HepG2 (cell line): ENCODE results near the gene C10orf90. TPM values are rescaled to one million over a fixed set of nuclear protein-coding genes. Genes with fewer than 3 reads are reported as not detected.

Source experiments
- ATAC-seq: fragments of 200-7000 bp; cut with Tn5 transposase; 3 replicates; pipeline ENCODE4 v1.9.1; 2020; ENCODE audit warnings: mild to moderate bottlenecking, moderate library complexity
- BruUV-seq: library from RNA; stranded (reverse); fragments of 400-500 nt; replicated peaks from 2 replicates; lab custom pipeline; 2021; lab: Mats Ljungman, UMichigan
- CTCF ChIA-PET: fragments of 300-600 bp; formaldehyde crosslinking; extraction: SDS; loops from one replicate; lab custom pipeline; 2021; ENCODE audit warnings: low total read pairs, inconsistent platforms, low intra/inter-chr PET ratio; lab: Yijun Ruan, JAX
- POLR2A ChIA-PET: fragments of 350-600 bp; sonication (Branson Sonifier 250); formaldehyde crosslinking; loops from one replicate; lab custom pipeline; 2020; ENCODE audit warnings: antibody characterized with exemption, inconsistent platforms; lab: Yijun Ruan, JAX
- DNase-seq: peaks from one replicate; pipeline ENCODE4 v3.0.0-alpha.2; 2015; ENCODE audit warnings: low spot score
- FAIRE-seq: peaks from 3 replicates; lab custom pipeline; 2011; peaks lifted over from hg19 to GRCh38; lab: Jason Lieb, UNC
- H2AFZ ChIP-seq: one replicate; pipeline ENCODE4 v1.6.1; 2011; ENCODE audit warnings: low read length, inconsistent platforms
- H3K27ac ChIP-seq: fragments of 300-600 bp; 3 replicates; pipeline ENCODE4 v1.8.0; 2011; ENCODE audit warnings: mixed run types, mild to moderate bottlenecking, mixed read lengths, low read length, inconsistent platforms; ENCODE audit not compliant: insufficient read depth; ENCODE audit errors: extremely low read length
- H3K27me3 ChIP-seq, 2 experiments: fragments of 200-600 bp in 1 of 2; 2 replicates in 1 of 2; 3 replicates in 1 of 2; pipeline versions ENCODE4 v1.6.0 to v1.8.0; 2011; ENCODE audit warnings: low read length in 2 of 2, mild to moderate bottlenecking in 2 of 2, moderate library complexity in 2 of 2, inconsistent platforms in 1 of 2; ENCODE audit not compliant: insufficient read depth in 2 of 2, control insufficient read depth in 1 of 2
- H3K36me3 ChIP-seq, 2 experiments: fragments of 200-600 bp in 1 of 2; replicated peaks in 1 of 2; 2 replicates in 1 of 2; 3 replicates in 1 of 2; pipeline versions ENCODE4 v1.5.1 to v1.8.0; 2011; ENCODE audit warnings: low read length in 2 of 2, inconsistent platforms in 1 of 2; ENCODE audit not compliant: insufficient read depth in 2 of 2, control insufficient read depth in 1 of 2
- H3K4me1 ChIP-seq: 2 replicates; pipeline ENCODE4 v1.5.1; 2012; ENCODE audit warnings: low read length, inconsistent platforms; ENCODE audit not compliant: insufficient read depth
- H3K4me2 ChIP-seq: 2 replicates; pipeline ENCODE4 v1.6.0; 2011; ENCODE audit warnings: low read depth, low read length, inconsistent platforms
- H3K4me3 ChIP-seq, 3 experiments: fragments of 200-600 bp in 1 of 3; sonication (generic), shearing (Covaris generic) in 1 of 3; replicated peaks in 1 of 3; 2 replicates each; pipeline ENCODE4 v1.5.1; 2011 to 2016; ENCODE audit warnings: low read length in 3 of 3, inconsistent platforms in 2 of 3, low read depth in 2 of 3, mild to moderate bottlenecking in 2 of 3, control low read depth in 1 of 3, mixed read lengths in 1 of 3; ENCODE audit not compliant: insufficient read depth in 1 of 3
- H3K79me2 ChIP-seq: one replicate; pipeline ENCODE4 v1.6.1; 2011; ENCODE audit warnings: low read length, inconsistent platforms; ENCODE audit not compliant: insufficient read depth
- H3K9ac ChIP-seq: 2 replicates; pipeline ENCODE4 v1.6.0; 2011; ENCODE audit warnings: mild to moderate bottlenecking, low read depth, low read length, inconsistent platforms; ENCODE audit not compliant: insufficient read depth
- H3K9me3 ChIP-seq: 2 replicates; pipeline ENCODE4 v1.5.1; 2012; ENCODE audit warnings: mild to moderate bottlenecking, low read length
- H4K20me1 ChIP-seq: 2 replicates; pipeline ENCODE4 v1.6.0; 2011; ENCODE audit warnings: inconsistent platforms, mild to moderate bottlenecking, low read length, moderate library complexity; ENCODE audit not compliant: insufficient read depth
- ELF1 ChIP-seq: sonication (generic); formaldehyde crosslinking; IDR thresholded peaks from 2 replicates; pipeline ENCODE4 v1.4.0; 2020; ENCODE audit warnings: missing genetic modification reagents
- NCOR1 ChIP-seq: fragments of 200-600 bp; sonication (generic); IDR thresholded peaks from 2 replicates; pipeline ENCODE4 v1.7.0; 2017; ENCODE audit warnings: antibody characterized with exemption, low read length, borderline replicate concordance
- ZBTB1 ChIP-seq: sonication (generic); formaldehyde crosslinking; IDR thresholded peaks from 2 replicates; pipeline ENCODE4 v1.4.0; 2020; ENCODE audit warnings: missing genetic modification reagents, borderline replicate concordance
- ZNF720 ChIP-seq: sonication (generic); formaldehyde crosslinking; IDR thresholded peaks from 2 replicates; pipeline ENCODE4 v1.4.0; 2020; ENCODE audit warnings: missing genetic modification reagents
- ZNF737 ChIP-seq: sonication (generic); formaldehyde crosslinking; IDR thresholded peaks from 2 replicates; pipeline ENCODE4 v1.5.0; 2020; ENCODE audit warnings: missing genetic modification reagents, mild to moderate bottlenecking, borderline replicate concordance
- WGBS: methylation state at CpG from one replicate; pipeline ENCODE4 v1.1.6; 2017; ENCODE audit warnings: low lambda C conversion rate; 5-methylcytosine and 5-hydroxymethylcytosine counted together
- in situ Hi-C: cut with HindIII; loops from 2 replicates; pipeline ENCODE4 v1.10.0; 2017; ENCODE audit warnings: low pct_unique_long_range_greater_than_20kb; ENCODE audit not compliant: extremely low pct_ligation_motif_present
- intact Hi-C: fragments of 100-400 bp; cut with micrococcal nuclease; formaldehyde crosslinking; loops from one replicate; pipeline ENCODE4 v1.10.0; 2022; ENCODE audit not compliant: unreplicated experiment
- polyA plus RNA-seq, 8 experiments: library from polyadenylated mRNA; depleted of rRNA in 3 of 8; stranded (reverse) in 7 of 8; unstranded in 1 of 8; fragments of >200 nt; fragmentation: Illumina TruSeq in 4 of 8; extraction: Trizol in 4 of 8; gene quantifications; 2 replicates each; pipeline versions ENCODE4 v1.2.1 to v1.2.3, GENCODE V29; 2011 to 2016; ENCODE audit warnings: low read depth in 4 of 8, missing spikeins in 1 of 8, mixed read lengths in 1 of 8; ENCODE audit not compliant: insufficient read depth in 1 of 8
- total RNA-seq, 5 experiments: library from RNA; depleted of rRNA; stranded (reverse); fragments of >200 nt; fragmentation: Illumina TruSeq; extraction: Trizol; gene quantifications; 2 replicates each; pipeline ENCODE4 v1.2.3, GENCODE V29; 2016; ENCODE audit warnings: low read depth in 1 of 5
- TF ChIP-seq, protein P1 (sequence below): sonication (generic); formaldehyde crosslinking; IDR thresholded peaks from 2 replicates; pipeline ENCODE4 v1.4.0; 2020; ENCODE audit warnings: mild to moderate bottlenecking, missing genetic modification reagents

Gene C10orf90
- total and polyA plus RNA-seq, 2 of the 13 experiments (the other 11 are each of a cell fraction or from before 2014, with no cell fraction given) = not detected

DNA sequence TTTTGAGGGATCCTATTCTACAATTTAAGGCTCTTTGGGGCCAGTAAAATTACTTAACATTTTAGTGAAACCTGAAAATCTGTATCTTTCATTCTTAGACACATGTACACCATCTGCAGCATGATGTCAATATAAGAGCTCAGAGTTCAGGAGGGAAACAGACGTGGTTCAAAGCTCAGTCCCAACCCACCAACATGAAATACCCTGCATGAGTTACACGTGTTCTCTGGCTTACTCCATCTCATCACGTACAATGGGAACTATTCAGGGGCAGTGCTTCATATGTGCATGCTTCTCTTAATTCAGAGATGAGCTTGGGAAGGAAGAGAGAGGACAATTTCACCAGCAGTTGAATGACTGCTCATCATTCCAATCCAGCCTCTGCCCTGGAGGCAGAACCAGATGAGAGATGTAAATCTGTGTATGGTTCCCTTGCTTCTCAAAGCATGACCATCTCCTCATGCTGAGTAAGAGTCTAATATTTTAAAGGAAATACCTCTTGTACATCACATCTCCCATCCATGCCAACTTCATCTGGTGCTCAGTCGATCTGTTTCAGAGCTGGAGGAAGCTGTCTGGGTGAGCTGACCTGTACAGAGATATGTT is 253.2 kb downstream of the C10orf90 start (continued):
- peak; percentile 33; the same call in 1 of the 2 replicates for TF ChIP-seq NCOR1
- TF ChIP-seq ELF1 = no peak

DNA sequence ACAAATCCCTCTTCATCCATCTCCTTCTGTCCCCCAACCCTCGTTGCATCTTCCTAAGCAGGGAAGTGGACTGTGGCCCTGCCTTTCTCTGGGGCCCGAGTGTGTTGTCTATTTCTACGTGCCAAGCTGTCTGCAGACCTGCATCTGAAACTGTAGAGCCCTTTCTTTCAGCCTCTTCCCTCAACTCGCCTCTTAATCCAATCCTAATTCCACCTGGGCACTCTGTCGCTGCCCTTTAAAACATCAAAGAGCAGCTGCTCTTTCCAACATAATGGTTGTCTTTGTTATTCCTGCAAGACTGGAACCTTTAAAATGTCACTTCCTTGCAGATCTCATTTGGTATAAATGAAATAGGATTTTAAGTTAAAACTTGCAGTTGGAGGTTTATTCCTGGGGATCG is 260.7 kb downstream of the C10orf90 start:
- no peak for ATAC-seq
- no peak overlapping the region for H2AFZ ChIP-seq
- no peak overlapping the region for H3K4me2 ChIP-seq
- H3K9me3 ChIP-seq = no peaks in the 10 kb centered on the region
- H3K4me3 ChIP-seq = no peak overlapping the region
- no peak overlapping the region for H3K27ac ChIP-seq
- intact Hi-C loops = no loop called here
- no peak for DNase-seq
- no peaks in the 10 kb centered on the region for H3K79me2 ChIP-seq
- TF ChIP-seq ZBTB1 (CRISPR knock-in tag) (no peak), ZNF720 (CRISPR knock-in tag) (no peak), ZNF737 (CRISPR knock-in tag) (no peak)
- TF ChIP-seq, protein P1, sequence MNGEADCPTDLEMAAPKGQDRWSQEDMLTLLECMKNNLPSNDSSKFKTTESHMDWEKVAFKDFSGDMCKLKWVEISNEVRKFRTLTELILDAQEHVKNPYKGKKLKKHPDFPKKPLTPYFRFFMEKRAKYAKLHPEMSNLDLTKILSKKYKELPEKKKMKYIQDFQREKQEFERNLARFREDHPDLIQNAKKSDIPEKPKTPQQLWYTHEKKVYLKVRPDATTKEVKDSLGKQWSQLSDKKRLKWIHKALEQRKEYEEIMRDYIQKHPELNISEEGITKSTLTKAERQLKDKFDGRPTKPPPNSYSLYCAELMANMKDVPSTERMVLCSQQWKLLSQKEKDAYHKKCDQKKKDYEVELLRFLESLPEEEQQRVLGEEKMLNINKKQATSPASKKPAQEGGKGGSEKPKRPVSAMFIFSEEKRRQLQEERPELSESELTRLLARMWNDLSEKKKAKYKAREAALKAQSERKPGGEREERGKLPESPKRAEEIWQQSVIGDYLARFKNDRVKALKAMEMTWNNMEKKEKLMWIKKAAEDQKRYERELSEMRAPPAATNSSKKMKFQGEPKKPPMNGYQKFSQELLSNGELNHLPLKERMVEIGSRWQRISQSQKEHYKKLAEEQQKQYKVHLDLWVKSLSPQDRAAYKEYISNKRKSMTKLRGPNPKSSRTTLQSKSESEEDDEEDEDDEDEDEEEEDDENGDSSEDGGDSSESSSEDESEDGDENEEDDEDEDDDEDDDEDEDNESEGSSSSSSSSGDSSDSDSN = no peak
- in situ Hi-C loops = no loop called here
- no peaks in the 10 kb centered on the region for H3K4me1 ChIP-seq
- FAIRE-seq = no peak
- ChIA-PET POLR2A (no interaction called here), CTCF (no interaction called here)
- no TSS peak for BruUV-seq
- no peak overlapping the region for H3K9ac ChIP-seq
- no peaks in the 10 kb centered on the region for H3K36me3 ChIP-seq
- peaks cover 2 to 13% of the 10 kb centered on the region in 2 experiments; a peak in 3 of 5 replicates for H3K27me3 ChIP-seq
- no peaks in the 10 kb centered on the region for H4K20me1 ChIP-seq
- WGBS = 12% methylated on average over 6 of the region's 6 CpGs
